AG08396 (cell line): ENCODE results near the gene CYSRT1.
A peak's percentile ranks its signal among the peaks of the same experiment; 100 is the strongest.
"Not testable (repeated sequence)": the region's sequence is repeated elsewhere in the genome, so short reads cannot be mapped to it uniquely, and the experiment has no call there.

Experiments used
- DNase-seq: peaks from one replicate; pipeline ENCODE4 v3.0.0; 2012; ENCODE audit warnings: low spot score, mixed read lengths

Gene CYSRT1

GRCh38 chr9:137252555-137253506, 27.9 kb downstream of the CYSRT1 start:
- DNase-seq = no peak

- no peak for DNase-seq
Measured at GRCh38 chr9:137253717-137254623, 29.0 kb downstream of the CYSRT1 start.

GRCh38 chr9:137254624-137255447, 29.9 kb downstream of the CYSRT1 start, which contains the start of gene NELFB:
NELFB (plus strand) TSS chr9:137255327.
- peak; percentile 100 for DNase-seq

GRCh38 chr9:137255448-137256114, 30.6 kb downstream of the CYSRT1 start:
- DNase-seq = no peak

GRCh38 chr9:137256362-137256761, 31.4 kb downstream of the CYSRT1 start:
- DNase-seq = no peak

- no peak for DNase-seq
Measured at GRCh38 chr9:137256856-137257255, 31.9 kb downstream of the CYSRT1 start.

- not testable (repeated sequence) for DNase-seq
Measured at GRCh38 chr9:137262173-137262908, 37.4 kb downstream of the CYSRT1 start.

- DNase-seq = no peak
Measured at GRCh38 chr9:137262909-137263285, 37.9 kb downstream of the CYSRT1 start.

- DNase-seq = no peak
Measured at GRCh38 chr9:137263506-137263905, 38.5 kb downstream of the CYSRT1 start.

- DNase-seq = no peak
Measured at GRCh38 chr9:137264067-137264466, 39.1 kb downstream of the CYSRT1 start.

- DNase-seq = no peak
Measured at GRCh38 chr9:137265496-137266161, 40.7 kb downstream of the CYSRT1 start.

GRCh38 chr9:137266162-137266527, 41.2 kb downstream of the CYSRT1 start:
- DNase-seq = no peak

- DNase-seq = no peak
Measured at GRCh38 chr9:137266585-137267453, 41.8 kb downstream of the CYSRT1 start.

- no peak for DNase-seq
Measured at GRCh38 chr9:137267933-137268355, 43.0 kb downstream of the CYSRT1 start.

- no peak for DNase-seq
Measured at GRCh38 chr9:137268538-137269201, 43.7 kb downstream of the CYSRT1 start.

- DNase-seq = peak; percentile 88
Measured at GRCh38 chr9:137269231-137269772, 44.3 kb downstream of the CYSRT1 start.

GRCh38 chr9:137270929-137271695, 46.1 kb downstream of the CYSRT1 start:
- no peak for DNase-seq
